Cerebellar nuclear complex (tissue), 1 donor: Measurements from ENCODE around the gene TRNT1.

ENCODE experiments used
- DNase-seq, 2 experiments: peaks; one replicate each; lab custom pipeline; 2025; lab: John Stamatoyannopoulos, UW

The TRNT1 gene

DNA sequence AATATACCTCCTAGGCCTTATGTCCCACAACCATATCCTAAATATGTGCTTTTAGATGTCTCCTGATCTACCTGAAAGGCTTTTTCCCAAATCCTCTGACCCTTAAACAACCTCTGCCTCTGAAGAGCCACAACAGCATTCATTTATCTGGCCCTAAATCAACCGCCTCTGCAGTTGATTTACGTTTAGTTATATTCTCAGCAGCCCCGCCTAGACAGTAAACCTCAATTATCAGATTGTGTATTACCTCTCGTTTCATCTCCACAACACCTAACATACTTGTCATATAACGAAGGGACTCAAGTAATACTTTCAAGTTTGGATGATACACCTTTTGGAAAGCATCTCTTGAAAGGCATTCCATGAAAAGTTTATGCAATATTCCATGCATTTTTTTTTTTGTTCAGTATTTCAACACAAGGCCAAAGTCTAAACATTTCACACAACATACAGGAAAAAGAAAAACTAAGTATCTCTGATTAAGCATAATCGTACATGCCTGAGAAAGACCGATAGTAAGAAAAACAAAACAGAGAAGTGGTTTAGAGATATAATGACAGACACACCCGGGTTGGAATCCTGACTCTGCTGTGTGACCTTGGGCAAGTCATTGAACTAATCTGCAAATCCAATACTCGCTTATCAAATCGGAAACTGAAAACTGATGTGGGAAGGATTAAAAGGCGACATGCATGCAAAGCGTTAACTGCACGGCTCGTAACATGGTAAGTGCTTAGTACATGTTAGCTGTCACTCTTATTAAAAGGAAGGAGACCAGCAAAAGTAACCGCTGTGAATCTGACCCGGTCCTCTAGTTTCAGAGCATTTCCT, 52.0 kb downstream of the TRNT1 start:
- no peak for DNase-seq

DNA sequence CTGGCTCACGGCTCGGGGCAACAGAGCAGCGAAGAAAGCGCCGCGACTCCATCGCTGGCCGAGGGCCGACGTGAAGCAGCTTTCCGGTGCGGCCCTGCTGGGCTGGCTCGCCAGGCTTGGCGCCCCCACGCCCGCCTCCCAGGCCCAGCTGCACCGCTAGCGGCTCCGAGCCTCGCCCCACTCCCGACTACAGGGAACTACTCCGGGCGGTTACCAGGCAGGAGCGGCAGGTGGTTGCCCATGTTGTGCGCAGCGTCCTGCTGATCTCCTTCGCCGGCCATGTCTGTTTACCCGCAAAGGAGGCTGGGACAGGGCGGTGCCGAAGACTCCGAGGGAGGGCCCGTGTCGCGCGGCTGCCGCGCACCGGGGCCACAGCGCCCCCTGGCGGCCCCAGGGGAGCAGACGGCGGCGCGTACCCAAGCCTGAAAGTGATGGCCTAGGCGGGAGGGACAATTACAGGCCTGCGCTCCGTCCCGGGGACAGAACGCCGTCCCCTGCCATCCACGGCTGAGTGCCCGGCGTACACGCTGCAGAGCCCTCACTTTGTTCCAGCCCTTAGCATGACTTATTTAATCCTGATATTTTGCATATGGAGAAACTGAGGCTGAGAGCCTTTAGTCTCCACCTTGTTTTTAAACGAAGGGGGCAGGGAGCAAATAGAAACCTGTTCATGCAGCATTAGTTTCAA, 52.8 kb downstream of the TRNT1 start, which contains the start of gene CRBN:
CRBN (minus strand) TSS at position 285 of the 688 bp plus-strand sequence; CDS start at position 281, 4 bp downstream.
- peak in 1 of 2 experiments; percentile 80 for DNase-seq

DNA sequence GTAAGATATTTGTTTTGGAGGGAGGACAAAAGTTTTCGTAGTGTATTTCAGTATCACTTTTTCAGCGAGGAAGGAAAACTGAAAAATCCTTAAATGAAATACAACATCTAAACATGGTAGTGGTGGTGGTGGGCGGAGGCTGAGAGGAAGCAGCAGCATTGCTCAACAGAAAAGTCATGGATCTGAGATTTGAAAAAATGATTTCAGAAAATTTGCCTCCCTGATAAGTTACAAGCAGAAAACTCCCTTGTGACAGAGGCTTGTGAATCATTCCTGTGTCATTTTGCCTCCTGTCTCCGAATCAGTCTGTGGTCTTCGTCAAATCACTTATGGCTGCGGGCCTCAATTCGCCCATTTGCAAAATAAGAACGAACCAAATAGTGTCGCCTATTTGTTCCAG, 53.7 kb downstream of the TRNT1 start:
- no peak for DNase-seq

DNA sequence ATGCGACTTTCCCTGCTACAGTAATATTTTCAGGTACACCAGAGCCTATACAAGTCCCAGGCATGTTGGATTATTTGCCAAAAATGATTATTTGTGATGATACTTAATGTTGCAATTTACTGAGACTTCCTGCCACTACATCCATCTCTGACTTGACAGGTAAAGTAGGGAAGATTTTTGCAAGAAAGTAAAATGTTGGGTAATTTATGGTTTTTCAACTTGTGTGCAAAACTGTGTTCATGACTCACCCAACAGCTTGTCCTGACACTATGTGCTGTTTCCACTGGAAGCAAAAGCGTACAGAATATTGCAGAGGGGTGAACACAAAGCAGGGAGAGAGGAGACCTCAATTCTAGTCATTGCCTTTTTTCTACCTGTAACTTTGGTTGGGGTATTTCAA, 58.1 kb downstream of the TRNT1 start:
- DNase-seq: no peak

DNA sequence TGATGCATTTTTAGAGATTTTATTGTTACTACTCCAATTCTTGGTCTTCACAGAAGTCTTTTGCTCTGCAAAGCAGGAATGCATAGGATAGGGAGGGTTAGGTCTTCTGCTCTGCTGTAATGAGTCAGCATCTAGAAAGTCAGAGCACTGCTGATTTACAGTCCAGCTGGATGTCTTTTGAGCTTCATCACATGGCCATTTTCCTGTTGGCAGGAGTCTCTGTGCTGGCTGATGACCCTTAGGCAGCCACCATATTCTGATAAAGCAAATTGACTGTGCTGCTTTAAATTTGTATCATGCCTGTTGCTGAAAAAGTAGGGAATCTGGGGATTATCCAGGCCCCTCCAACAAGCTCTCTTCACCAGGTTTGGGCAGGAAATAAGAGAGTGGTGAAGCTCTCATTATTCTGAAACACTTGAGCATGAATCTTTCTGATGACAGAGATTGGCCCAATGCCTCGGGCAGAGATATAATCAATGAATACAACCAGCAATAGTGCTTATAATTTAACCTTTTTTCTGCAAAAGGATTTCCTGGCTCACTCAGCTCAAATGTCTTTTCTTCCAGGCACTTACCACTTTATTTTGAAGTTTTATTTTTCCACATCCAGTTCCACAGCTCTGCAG, 62.5 kb downstream of the TRNT1 start:
- DNase-seq: no peak

DNA sequence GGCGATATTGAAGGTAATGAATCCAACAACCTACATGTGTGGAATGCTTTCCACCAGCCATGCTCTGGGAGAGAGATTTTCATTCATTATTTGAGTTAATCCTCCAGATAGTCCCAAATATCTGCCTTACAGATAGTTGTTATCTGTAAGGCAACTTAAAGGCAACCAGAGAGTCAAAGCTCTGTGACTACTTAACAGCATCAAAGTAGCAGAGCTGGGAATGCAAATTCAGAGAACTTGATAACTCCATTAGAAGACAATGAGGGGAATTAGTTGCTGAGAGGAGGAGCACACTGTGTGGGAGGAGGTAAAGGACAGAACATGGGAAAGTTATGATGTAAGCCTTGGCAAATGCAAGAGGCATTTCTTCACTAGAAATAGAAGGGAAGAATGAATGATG, 63.2 kb downstream of the TRNT1 start:
- no peak for DNase-seq

DNA sequence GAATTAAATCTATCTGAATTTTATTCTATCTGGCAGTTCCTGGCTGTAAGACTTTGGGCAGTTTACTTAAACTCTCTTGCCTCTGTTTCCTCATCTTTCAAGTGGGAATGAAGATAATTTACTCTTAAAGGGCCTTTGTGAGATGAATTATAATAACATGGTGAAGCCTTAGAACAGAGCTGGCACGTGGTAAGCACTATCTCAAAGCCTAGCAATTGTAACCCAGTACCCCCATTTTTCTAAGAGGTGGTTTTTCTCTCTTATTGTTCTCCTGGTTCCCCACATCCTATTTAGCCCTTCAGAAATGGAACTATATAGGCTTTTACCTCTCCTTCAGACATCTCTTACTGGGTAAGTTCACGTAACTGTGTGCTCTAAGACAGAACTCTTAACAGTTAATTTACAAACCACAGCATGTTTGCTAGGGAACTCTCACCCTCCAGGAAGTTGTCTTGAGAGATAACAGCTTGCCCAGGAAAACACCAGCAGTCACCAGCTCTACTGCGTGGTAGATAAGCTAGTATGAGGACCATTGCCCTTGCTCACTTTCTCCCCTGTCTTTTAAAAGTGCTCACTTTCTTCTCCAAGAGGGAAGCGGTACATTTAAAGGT, 65.0 kb downstream of the TRNT1 start:
- no peak for DNase-seq

DNA sequence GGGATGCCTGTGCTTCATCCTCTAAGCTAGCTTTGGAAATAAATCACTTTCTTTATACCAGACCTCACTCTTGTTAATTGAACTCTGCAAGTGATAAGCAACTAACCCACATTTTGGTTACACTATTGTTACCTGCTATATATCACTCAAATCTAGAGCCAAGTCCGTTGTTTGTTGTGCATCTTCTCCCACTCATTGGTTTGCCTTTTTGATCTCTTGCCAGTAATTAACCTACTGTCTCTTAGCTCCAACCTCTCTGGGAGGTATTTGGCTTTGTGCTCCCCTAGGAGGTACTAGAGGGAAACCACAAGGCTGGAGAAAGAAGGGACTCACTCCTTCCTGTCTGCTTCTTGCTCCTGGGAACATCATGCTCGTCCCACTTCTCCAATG, 65.5 kb downstream of the TRNT1 start:
- no peak for DNase-seq

DNA sequence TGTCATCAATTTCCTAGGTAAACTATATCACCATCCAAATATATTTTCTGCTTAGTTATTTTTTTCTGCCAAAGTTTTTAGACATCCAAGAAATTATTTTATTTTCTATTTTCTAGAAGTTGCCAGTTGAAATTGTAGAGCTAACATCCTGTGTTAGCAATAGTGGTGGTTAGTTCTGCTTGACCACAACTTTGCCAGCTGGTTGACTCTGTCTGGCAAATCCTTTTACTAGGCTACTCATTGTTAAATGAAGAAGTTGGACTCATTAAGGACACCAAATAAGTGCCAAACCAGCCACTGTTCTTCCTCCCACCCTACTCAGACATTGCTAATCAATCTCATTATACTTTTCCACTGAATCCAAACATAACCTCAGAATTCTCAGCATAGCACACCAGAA, 68.1 kb downstream of the TRNT1 start:
- no peak for DNase-seq

DNA sequence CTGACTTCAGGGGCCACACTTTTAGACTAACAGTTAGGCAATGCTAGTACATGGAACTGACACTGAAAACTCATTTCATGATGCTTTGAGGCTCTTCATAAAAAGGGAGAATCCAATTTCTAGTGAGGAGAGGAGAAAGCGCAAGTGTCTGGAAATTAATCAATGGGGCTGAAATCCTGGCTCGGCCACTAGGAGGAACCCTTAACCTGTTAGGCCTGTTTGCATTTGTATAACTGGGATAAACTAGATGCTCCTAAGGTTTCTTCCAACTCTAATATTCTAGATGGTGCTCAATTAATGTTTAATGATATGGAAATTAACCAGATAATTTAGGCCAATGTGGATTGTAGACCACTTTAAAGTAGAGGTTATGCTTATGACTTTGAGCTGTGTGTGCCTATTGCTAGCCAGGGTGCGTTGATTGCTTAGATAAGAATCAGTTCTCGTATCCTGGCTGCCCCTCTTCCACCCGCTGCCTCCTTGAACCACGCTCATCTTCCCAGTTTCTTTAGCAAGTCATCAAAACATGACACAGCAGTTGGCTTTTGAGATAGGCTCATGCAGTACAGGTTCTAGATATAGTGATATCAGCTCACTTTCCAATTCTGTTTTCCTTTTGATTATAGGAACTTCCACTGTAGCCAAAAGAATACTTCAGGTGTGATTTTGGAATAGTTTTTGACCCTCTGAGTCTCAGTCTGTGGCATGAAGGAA, 69.6 kb downstream of the TRNT1 start:
- no peak for DNase-seq
